HG03139 (cell line): ENCODE measurements around the gene PER1.

Experiments used
- ATAC-seq: cut with Tn5 transposase; IDR thresholded peaks from one replicate; pipeline ENCODE4 v1.9.1; 2021; ENCODE audit not compliant: unreplicated experiment

PER1 gene

GRCh38 chr17:8153525-8153956 lies 1.3 kb upstream of the PER1 start:
- ATAC-seq: no peak

DNA sequence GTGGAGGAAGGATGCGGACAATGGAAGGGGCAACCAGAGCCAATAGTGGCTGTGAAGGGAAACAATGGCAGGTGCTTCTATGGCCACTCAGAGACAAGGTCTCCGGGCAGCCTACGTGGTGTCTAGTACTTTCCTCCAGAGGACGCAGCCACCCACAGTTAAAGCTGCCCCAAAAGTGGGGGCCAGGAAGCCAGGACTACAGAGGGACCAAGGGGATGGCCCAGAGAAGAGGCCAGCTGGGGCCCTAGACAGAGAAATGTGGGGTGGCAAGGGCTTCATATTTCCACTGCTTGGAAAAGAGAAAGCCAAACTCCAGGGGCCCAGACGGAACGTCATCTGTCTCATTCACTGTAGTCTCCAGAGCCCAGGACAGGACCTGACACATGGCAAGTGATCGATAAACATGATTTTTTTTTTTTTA lies 837 bp upstream of the PER1 start:
- ATAC-seq: no peak

DNA sequence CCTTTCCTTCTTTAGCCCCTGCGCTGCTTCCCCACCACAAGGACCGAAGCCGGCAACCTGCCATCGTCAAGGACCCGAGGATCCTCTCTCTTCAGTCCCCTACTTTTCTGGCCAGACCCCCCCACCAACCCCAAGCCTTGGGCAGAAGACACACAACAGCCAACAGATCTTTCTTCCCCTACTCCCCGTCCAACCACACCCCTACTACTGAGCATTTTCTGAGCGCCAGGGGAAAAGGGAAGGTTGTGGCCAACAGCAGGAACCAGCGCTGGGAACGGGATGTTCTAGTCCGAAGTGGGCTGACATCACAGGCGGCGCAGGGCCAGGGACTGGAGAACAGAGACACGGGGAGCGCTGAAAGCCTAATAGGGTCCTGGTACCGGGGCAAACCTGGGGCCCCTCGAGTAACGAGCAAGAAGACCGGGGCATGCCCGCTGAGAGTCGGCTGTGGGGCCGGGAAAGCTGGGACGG lies 528 bp downstream of the PER1 start:
- no peak for ATAC-seq

DNA sequence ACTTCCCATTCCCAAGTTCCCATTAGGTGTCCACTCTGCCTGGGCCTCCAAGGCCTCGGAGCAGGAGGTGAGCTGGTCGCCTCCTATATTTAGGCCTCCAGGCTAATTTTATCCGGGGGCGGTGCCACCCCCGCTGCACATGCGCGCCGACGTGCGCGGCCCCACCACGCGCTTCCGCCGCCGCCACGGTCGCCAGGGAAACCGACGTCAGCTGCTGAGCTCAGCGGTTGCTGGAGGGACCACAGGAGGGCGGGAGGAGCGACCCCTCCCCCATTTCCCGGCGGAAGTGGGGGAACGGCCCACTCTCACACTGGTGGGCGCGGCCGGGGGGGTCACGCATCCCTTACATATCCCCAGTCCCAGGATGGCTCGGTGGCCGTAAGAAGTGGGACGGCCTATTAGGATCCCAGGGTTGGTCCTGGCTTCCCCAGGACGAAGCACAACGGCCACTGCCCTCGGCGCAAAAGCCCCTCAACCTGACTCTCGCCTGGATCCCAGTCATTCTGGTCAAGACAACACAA lies 1.0 kb downstream of the PER1 start:
- ATAC-seq: peak; percentile 34

GRCh38 chr17:8150194-8151119 lies 1.7 kb downstream of the PER1 start:
- ATAC-seq: no peak

DNA sequence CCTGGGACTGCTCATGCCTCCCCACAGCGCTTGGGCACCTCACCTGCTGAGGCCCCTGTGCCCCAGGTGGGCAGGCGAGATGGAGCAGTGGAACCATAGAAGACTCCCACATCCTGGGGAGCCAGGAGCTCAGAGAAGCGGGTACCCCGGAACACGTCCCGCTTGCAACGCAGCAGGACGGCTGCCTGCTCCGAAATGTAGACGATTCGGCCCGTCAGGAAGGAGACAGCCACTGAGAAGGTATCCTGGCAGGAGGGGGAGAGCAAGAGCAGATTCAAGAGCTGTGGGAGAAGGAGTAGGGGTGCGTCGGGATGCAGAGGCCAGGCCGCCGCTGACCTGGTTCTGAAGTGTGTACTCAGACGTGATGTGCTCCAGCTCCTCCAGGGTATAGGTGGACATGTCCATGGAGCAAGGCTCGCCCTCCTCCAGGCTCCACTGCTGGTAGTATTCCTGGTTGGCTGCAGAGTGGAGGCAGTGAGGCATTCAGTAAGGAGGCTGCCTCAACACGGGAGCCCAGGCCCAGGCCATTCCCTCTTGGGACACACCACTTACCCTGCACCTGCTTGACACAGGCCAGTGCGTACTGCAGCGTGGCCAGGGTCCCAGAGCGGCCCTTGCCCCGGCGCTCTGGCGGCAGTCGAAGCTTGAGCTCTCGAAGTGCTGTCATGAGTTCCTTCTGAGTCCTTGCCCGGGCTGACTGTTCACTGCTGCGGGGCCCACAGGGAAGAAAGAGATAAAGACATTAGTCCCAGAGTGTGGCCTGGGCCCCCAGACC lies 2.6 kb downstream of the PER1 start:
- ATAC-seq: no peak

DNA sequence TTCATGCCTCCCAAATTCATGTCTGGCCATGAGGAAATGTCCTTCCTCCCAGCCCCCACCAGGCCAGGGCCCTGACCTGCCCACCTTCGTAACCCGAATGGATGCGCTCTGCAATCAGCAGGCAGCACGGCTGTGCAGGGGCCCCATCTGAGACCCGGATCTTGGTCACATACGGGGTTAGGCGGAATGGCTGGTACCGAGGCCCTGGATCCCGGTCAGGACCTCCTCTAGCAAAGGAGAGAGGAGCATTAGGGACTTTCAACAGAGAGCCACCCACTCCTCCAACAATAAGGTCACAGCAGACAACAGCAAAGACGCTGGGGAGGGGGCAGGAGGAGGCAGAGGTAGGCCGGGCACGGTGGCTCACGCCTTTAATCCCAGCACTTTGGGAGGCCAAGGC lies 3.6 kb downstream of the PER1 start:
- ATAC-seq: no peak

DNA sequence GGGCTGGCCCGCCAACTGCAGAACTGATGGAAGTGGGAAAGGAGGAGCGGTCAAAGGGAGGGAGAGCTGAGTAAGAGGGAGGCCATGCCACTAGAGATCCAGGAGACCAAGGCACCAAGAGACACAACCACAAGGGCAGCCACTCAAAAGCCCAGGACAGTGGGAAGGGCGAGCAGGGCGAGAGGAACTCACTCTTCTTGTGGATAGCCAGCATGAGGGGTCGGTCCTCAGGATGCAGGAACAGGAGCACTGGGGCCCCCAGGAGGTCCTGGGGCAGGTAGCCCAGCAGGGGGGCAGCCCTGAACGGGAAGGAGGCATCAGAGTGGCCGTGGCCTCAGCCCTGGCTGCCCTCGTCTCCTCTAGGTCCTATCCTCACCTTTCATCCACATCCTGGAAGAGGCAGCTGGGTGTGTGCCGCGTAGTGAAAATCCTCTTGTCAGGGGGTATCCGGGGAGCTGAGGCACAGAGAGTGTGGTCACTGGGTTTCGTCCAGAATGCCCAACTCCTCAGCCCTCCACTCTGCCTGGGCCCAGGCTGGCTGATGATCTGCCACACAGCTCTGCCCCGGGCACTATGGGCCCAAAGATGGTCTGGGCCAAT lies 4.3 kb downstream of the PER1 start:
- no peak for ATAC-seq

GRCh38 chr17:8147141-8147804 lies 4.9 kb downstream of the PER1 start:
- ATAC-seq: no peak

- no peak for ATAC-seq
Measured at GRCh38 chr17:8146381-8147140, 5.6 kb downstream of the PER1 start.

- ATAC-seq: no peak
Measured at GRCh38 chr17:8145811-8146210, 6.4 kb downstream of the PER1 start.

DNA sequence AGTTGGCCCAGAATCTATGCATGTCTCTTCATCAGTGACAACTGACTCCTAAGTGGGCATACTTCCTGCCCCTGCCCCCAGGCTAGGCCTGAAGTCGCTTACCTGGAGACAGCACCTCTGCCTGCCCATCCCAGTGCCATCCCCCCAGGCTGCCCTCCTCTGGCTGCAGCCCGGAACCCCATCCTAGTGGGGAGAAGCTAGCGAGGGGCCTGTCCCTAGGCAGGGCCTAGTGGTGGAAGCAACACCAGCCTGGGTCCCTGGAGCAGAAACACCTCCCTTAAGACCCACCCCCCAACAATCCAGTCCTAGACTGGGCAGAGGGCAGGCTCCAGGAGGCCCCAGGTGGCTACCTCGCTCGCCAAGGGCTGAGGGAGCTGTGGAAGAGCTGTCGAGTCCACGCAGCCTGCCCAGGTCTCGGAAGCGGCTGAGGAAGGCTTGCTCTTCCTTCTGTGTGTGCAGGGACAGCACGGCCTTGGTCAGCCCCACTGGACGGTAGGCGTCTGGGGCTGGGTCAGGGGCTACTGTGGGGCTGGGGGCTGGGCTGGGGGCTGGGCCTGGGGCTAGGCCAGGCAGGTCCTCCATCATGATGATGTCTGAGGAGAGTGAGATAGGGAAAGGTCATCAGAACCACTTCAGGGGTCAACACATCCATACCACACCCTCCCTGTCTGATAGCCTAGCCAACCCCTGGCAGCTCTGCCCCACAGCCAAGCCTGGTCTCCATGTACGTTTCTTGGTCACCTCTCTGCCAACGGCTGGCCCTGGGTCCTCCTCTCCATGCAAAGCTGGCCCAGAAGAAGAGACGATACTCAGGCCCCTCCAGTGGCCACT lies 7.6 kb downstream of the PER1 start:
- no peak for ATAC-seq

GRCh38 chr17:8143581-8144400 lies 8.4 kb downstream of the PER1 start:
- ATAC-seq: no peak

GRCh38 chr17:8142887-8143580 lies 9.2 kb downstream of the PER1 start:
- ATAC-seq: no peak

DNA sequence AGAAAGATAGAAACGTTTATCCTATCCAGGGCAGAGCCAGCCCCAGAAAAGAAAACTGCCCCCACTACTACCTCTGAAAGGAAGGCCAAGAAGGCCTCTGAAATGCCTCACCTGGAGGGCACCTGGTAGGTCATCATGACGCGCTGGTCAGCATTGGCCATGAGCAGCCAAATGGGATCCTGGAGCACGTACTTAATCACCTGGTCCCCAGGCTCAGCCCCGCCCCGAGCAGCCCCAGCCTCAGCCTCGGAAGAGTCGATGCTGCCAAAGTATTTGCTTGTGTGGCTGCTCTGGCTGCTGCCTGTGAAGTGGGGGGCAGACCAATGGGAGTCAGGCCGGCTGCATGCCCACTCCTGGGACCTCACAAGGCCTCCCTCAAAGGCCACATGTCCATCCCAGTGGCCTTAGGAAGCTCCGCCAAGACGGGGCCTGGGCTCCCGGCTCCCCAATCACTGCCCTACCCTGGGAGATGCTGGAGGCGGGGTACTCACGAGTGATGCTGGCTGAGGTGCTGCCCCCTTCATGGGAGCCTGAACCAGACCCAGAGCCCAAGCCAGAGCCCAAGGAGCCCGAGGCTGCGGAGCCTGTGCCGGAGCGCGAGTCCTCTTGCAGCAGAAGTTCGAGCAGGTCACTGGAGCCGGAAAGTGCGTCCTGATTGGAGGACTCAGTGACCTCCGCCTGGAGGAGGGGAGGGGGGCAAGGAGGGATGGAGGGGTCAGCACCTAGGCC lies 9.9 kb downstream of the PER1 start:
- ATAC-seq: no peak

DNA sequence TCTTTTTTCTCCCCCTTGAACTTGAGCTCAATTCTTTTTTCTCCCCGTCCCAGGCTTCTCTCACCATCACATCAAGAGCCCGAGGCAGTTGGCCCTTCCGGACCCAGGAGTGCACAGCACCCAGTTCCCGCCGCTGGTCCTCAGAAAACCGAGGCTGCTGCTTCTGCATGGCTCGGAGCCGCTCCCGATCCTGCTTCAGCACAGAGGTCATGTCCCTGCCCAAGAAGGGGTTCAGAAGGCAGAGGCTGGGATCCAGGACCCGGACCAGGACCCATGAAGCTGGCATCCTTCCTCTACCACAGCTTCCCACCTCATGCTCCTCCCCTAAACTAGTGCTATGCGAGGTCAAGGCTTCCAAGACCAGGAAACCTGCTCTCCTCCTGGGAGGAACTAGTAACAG lies 10.5 kb downstream of the PER1 start:
- ATAC-seq: no peak

GRCh38 chr17:8141045-8141444 lies 11.2 kb downstream of the PER1 start:
- ATAC-seq: no peak
